Activated CD4-positive, alpha-beta T cell treated with anti-CD3 and anti-CD28 coated beads, Interleukin-2, Interleukin-4, amounts not matched to agents 100 ng/mL and 50 ng/mL, durations not matched to agents 16 hours and 8 hours (primary cell): ENCODE results near the gene CALHM1.
"Not testable (repeated sequence)": the region's sequence is repeated elsewhere in the genome, so short reads cannot be mapped to it uniquely, and the experiment has no call there.

Experiments used
- DNase-seq: peaks from one replicate; pipeline ENCODE4 v3.0.0-alpha.2; 2020; ENCODE audit warnings: low spot score

CALHM1 gene, protein sequence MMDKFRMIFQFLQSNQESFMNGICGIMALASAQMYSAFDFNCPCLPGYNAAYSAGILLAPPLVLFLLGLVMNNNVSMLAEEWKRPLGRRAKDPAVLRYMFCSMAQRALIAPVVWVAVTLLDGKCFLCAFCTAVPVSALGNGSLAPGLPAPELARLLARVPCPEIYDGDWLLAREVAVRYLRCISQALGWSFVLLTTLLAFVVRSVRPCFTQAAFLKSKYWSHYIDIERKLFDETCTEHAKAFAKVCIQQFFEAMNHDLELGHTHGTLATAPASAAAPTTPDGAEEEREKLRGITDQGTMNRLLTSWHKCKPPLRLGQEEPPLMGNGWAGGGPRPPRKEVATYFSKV

DNA sequence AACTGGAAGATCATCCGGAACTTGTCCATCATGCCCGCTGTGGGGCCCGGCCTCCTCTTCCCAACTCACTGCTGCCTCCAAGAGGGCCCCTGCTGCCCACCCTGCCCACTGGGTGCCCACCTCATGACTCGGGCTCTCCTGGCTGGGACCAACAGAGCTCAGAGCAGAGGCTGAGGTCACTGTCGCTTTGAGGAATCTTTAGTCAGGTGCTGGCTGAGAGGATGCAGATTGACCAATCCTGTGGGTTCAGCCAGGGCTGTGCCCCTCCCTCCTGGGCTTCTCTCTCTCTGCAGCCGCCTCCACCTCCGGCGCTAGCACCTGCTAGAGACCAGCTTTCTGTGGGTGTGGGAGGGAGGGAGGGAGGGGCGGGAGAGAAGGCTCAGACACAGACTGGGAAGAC is at the start of gene CALHM1:
CALHM1 (minus strand) TSS at position 181 of the 400 bp plus-strand sequence; CDS start at position 32, 149 bp downstream.
- no peak for DNase-seq

DNA sequence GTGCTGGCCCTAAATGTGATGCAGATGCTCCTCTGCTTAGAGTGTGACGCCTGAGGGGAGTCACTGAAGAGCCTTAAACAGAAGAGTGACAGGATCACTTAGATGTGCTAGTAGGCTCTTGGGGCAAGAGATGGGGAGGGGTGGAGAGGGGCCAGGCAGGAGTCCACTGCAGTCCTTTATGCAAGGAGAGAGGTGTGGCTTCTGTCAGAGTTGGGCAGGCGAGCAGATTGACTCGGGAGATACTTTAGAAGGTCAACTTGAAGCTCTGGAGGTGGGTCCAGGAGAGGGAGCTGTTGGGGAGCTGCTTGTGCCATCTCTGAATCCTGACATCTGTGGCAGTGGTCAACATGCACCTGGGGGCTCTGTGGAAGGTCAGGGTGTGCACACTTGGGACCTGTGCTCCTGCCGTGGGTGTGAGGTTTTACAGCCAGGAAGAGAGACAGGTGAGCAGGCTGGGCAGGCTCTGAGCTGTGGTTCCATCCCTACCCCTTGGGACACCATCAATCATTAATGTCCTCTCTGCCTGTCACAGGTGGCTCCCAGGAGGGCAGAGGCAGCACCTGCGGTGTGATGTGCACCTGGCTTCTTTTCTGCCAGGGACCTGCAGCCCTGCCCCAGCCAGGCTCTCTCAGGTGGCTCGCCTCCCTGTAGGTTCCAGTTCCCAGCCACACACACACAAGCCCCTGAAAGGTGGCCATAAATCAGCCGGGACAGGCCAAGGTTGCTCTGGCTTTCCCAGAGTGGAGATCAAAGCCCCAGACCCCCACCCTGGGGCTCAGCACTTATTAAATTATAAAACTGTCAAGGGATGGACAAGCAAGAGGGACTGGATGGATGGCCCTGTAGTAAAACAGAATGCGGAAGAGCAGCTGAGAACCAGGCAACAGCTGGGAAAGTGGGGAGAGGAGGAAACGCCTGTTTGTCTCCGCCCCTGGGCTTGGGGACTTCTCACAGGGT is 48.8 kb upstream of the CALHM1 start:
- no peak for DNase-seq

DNA sequence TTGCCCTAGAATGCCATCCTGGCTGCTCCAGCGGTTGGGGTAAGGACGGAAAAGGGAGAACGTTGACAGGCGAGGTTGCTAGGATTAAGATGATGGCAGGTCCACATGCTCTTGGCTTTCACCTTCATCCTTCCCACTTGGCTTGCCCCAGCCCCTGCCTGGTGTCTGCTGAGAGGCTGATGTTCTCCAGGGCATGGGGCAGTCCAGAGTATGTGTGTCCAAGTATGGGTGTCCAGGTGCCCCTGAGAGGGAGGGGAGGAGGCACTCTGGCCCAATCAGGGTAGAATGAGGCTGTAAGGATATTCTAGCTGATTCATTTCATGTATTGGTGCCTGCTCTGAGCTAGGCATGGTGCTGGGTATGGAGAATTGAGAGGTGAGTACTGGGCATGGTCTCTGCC is 47.4 kb upstream of the CALHM1 start:
- no peak for DNase-seq

DNA sequence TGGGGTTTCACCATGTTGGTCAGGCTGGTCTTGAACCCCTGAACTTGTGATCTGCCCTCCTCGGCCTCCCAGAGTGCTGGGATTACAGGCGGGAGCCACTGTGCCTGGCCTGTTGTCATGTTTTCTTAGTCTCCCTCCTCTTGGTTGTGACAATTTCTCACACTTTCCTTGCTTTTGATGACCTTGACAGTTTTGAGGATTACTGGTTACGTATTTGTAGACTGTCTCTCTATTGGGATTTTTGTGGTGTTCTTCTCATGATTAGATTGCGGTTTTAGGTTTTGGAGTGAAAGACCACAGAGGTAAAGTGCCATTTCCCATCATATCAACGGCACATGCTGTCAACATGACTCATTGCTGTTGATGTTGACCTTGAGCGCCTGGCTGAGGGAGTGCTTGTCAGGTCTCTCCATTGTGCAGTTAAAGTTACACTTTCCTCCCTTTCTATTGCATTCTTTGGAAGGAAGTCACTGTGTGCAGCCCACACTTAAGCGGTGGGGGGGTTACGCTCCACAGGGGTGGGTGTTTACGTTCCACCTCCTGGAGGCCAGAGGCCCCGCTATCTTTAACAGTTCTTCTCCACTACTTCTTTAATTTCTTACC is 45.6 kb upstream of the CALHM1 start:
- DNase-seq, result peak; percentile 89

DNA sequence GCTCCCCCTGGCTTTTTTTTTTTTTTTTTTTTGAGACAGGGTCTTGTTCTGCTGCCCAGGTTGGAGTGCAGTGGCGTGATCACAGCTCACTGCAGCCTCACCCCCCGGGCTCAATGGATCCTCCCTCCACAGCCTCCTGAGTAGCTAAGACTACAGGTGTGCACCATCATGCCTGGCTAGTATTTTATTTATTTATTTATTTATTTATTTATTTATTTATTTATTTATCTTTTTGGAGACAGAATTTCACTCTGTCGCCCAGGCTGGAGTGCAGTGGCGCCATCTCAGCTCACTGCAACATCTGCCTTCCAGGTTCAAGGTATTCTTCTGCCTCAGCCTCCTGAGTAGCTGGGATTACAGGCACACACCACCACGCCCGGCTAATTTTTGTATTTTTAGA is 45.1 kb upstream of the CALHM1 start:
- DNase-seq, result not testable (repeated sequence)

DNA sequence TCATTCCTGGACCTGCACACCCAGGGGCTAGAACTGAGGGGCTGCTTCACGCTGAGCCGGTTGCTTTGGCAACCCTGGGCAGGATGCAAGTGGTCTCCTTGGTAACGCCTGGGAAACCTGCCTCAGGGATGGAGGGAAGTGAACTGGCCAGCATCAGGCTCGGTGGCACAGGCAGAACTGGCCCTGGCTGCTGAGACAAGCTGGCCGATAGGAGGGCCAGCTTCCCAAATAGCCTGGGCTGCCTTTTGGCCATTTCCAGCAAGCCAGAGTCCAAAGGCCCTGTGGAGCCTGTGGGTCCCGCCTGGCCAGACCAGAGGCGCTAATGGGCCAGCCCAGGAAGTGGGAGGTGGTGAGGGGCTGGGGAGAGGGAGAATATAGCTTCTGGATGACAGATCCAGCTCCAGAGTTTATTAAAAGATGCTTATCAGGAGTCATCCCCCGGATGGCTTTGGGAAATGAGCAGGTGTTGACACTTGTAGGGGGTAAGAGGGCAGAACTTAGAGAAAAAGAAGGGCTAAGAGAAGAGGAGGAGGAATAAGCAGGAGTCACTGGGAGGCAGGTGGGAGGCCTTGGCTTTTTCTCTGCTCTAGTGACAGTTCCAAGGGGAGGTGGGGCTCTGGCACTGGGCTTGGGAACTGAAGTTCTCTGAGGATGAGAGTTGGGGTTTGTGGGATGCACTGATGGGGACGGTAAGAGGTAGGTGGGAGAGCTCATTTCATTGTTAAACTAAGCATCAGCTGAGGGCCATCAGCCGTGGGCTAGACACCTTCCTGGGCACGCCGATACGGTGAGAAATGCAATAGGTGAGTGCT is 44.4 kb upstream of the CALHM1 start:
- no peak for DNase-seq

DNA sequence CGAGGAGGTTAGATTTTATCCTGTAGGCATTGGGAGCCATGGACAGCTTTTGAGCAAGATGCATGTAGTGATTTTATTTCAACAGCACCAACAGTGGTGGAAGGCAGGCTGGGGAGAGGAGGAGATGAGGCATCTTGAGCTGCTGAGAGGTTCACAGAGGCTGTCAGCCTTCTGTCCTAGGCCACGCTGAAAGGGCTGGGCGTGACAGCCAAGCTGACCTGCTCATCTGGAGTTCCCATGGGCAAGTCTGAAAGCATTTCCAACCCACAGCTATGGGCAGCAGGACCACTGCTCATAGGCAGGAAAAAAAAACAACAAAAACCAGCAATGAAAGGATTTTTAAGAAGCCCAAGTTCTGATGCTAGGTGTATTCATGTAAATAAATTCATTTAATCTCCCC is 42.5 kb upstream of the CALHM1 start:
- no peak for DNase-seq

DNA sequence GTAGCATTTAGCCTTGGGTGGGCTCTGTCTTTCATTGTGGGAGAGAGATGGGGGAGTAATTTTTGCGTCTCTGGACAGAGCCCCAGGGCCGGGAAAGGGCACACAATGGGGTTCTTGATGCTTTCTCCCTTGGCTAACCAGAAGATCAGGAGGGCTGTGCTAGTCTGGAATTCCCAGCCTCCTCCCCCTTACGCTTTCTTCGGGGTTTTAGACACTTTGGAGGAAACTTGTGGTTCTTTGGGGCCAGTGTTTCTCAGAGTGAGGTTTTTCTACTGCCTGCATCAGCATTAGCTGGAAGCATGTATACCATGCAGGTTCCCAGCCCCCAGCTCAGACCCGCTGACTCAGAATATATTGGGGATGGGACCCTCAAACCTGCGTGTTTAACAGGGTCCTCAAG is 41.8 kb upstream of the CALHM1 start:
- no peak for DNase-seq

DNA sequence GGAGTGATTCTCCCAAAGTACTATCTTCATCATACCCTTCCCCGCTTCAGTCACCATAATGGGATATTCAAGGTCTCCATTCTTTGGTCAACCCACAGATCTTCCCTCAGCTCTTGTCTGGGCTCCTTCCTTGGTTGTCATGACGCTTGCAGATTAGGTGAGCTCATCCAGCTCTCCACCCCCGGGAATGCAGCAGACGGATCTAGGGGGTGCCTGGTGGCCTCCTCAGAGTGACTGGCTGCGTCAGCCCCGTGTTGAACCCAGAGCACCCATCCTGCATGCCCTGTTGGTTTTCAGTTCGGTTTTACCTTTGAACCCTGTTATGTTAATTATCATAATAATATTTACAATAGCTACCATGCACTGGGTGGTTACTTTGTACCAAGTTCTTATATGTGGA is 41.2 kb upstream of the CALHM1 start:
- DNase-seq, result no peak

DNA sequence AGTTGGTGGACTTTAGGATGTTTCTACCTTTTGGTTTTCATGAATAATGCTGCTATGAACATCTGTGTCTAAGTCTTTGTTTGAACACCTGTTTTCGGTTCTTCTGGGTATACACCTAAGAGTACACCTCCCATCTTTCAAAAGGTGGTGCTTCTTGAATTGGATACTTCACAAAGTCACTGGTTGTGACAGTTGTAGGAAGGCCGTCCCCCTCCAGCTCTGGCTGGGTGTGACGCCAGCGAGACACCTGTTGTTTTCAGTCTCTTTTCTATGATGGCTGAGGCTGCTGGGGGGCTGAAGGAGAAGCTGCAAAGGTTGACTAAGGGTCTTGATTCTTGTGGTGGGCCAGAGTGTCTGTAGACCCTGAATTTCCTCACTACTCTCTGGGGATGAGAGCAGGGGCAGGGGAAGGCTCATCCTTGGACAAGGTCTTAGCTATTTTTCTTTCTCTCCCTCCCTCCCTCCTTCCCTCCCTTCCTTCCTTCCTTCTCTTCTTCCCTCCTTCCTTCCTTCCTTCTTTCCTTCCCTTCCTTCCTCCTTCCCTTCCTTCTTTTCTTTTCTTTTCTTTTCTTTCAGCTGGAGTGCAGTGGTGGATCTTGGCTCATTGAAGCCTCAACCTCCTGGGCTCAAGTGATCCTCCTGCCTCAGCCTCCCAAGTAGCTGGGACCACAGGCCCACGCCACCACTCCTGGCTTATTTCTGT is 40.4 kb upstream of the CALHM1 start:
- DNase-seq, result no peak

DNA sequence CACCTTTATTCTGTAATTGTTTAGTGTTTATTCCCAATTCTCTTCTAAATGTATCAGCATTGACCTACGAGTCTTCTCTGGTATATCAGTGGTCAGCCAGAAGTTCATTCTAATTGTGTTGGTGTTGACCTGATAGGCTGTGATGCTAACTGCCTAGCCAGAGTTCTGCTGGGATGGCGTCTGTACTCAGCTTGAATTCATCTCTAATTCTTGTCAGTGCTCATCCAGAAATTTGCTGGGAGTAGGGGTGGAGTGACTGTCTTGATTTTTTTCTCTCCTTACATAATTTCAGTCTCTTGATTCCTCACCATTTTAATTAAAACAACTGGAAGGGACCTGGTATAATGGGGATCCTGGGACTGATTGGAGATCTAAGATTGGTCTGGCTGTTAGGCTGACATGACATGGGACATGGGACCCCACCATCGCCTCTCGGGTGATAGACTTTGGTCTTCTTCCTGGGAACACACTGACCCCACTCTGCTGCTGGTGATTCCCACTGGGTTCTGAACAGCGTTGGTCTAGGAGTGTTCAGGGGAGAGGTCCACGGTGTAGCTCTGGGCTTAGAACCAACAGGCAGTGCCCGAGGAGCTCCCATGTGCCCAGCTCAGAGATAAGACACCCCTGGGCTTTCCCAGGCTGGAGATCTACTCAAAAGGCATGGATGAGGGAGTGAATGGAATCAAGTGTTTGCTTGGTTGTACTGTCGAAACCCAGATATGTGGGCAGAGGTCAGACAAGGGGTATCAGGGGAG is 38.6 kb upstream of the CALHM1 start:
- no peak for DNase-seq

DNA sequence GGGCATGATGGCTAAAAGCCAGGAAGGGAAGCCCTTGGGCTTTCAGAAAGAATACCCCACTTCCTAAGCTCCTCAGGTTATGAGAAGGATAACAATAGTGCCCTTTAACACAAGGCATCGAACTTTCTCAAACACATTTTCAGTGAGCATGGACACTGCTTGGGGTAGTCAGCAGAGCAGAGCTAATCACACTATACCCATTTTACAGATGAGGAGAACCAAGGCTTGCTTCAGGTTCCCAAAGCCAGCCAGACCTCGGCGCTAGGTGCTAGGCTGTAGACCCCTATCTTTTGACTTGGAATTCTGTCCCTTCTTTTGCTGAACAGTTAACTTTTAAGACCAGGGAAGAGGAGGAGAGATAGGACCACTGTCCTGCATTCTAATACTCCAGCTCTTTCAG is 36.6 kb upstream of the CALHM1 start:
- DNase-seq, result no peak

DNA sequence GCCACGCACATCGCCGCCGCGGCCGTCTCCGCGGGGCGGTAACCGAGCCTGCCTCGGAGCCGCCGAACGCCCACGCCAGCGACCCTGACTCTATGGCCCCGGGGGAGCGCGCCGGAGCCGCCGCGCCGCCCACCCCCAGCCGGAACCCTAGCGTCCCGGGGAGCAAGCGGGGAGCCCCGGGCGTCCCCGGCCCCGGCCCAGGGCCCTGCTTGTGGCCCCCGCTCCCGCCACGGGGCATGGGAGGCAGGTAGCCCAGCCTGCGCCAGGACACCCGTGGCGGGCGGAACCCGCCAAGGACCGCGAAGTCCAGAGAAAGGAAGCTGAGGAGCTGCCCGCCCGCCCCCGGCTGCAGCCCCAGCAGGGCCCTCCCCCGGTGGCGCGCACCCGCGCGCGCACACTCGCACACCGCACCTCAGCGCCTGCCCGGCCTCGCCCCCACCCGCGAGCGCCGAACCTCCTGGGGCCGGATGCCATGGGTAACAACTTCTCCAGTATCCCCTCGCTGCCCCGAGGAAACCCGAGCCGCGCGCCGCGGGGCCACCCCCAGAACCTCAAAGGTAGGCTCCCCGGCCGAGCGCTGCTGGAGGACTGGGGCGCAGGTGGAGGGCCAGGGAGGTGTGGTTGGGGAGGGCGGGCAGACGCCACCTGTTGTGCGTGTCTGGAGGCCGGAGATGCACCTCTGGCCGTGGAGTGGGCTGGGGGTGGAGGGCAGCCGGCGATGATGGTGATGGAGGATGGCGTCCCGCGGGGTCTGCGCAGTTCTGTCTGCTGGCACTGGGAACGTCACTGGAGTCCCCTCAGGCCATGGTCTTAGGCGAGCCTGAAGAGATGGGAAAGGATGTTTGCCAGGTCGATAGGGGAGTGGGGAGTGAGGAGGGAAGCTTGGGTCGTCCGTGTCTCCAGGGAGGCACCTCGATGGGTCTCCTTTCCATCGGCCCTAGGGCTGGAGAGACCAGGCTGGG is 35.5 kb upstream of the CALHM1 start:
- no peak for DNase-seq

DNA sequence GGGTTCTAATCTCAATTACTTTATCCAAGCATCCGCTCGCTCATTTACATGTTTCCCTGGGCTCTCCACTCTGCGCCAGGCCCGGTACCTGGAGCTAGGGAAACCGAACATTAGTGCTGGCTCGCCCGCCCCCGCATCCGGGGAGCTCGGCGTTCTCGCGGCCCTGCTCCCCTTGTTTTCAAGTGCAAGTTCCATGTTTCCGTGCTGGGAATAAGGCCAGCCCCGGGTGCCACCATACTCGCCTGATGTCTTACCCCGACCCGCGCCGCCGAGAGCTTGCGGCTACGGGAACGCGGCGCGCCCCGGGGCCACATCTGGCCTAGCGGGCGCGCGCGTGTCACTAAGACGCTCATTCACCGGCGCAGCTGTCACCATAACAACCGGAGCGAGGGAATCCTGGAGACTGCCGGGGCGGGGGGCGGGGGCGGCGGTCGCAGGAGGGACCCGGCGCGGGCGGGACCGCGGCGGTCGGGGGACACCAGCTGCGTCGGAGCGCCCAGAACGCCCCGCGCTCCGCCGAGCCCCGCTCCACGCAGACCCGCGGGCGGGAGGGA is 34.7 kb upstream of the CALHM1 start, which contains the start of gene NEURL1:
NEURL1 (plus strand) TSS at position 344 of the 554 bp plus-strand sequence. CDS start 683 bp downstream, outside the sequence.
- no peak for DNase-seq

DNA sequence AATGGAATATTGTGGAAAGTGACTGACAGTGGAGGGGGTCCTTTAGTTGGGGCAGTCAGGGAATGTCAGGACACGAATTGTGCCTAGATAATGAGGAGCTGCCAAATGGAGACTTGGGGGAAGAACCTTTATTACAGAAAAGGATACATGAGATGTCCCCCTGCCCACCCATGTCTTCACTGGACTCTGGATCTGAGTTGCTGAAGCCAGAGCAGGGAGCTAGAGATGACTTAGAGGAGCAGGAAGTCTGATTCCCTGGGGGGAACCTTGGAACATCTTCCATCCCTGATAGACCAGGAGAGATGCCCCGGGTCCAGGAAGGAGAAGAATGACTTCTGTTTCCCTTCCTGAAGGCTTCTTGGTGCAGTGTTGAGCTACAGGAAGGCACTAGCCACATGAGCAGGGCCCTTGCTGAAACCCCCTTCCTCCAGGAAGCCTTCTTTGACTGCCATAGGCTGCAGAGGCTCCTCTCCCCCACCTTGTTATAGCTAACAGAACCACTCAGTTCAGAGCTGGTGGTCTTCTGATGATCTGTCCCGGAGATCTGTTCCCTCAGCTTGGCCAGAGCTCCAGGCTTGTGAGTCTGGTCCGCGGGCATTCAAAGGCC is 34.1 kb upstream of the CALHM1 start:
- DNase-seq, result no peak

DNA sequence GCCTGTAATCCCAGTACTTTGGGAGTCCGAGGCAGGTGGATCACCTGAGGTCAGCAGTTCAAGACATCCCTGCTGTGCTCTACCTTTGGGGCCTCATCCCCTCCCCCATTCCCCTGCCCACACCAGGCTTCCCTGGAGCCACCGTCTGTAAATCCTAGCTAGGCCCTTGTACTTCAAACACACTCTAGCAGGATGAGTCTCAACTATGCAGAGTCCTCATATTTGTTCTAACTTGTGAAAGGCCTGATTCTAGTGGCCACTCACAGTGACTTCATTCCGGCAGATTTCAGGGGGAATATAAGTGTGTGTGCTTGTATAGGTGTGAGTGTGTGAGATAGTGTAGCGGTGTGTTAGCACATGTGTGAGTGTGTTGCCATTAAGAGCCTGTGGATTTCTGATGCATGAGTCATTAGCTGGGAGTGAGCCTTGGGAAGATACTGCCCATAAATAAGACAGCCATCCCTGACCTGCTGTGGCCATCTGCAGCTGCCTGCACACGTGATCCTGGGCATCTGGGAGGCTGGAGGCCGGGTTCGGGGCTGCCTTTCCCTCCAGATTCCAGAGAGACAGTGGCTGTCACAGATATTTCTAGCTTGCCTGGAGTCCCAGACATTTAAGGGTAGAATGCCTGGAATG is 33.1 kb upstream of the CALHM1 start:
- no peak for DNase-seq

DNA sequence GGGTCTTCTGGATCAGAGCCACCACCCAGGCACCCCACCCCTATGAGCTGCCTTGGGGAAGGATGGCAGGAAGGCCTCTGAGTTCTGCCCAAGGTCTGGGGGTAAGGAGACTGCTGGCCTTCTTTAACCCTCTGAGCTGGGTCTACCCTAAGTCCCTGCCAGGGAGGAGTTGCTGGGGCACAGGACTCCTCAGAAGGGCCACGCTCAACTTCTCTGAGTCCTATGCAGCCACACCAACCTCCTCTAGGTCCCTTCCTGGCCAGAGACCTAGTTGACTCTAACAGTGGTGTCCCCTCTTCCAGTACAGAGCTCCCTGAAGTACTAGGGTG is 32.2 kb upstream of the CALHM1 start:
- no peak for DNase-seq

DNA sequence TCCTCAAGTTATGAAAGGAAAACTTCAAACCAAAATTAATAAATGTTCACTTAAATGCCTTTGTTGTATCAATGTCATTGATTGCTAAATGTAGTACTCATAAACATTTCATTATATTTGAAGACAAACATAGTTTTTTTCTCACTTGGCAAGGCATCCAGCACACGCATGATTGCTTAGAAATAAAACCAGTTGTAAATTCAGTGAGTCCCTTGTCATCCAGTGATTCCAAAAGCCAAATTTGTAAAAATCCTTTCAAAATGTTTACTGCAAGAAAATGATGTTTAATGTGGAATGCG is 28.7 kb upstream of the CALHM1 start:
- DNase-seq, result no peak
